HG02840 (cell line): ENCODE measurements around the gene TRAF1.

Source experiments
- ATAC-seq: cut with Tn5 transposase; IDR thresholded peaks from one replicate; pipeline ENCODE4 v1.9.1; 2021; ENCODE audit warnings: mild to moderate bottlenecking, moderate library complexity, moderate number of reproducible peaks; ENCODE audit not compliant: unreplicated experiment, low FRiP score

TRAF1 gene

DNA sequence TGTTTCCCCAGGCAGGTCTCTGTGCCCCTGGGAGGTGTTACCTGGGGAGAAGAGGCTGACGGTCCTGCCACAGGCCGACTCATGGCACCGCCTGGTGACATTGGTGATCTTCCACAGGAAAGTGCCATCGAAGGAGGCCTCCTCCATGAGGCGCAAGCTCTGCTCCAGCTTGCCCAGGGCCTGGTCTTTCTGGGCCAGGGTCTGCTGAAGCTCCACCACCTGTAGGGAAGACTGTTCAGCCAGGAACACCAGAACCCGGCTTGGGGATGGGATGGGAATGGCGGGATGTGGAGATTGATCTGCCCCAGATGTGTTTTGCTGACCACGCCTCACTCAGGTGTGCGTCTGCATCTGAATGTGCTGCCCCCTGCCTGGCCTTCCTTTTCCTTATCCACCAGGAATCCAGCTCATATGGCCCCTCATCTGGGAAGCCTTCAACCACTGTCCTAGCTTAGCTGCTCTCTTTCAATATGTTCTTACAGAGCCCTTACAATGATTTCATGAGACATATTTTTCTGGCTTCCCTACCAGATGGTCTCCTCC is 15.2 kb downstream of the TRAF1 start:
- ATAC-seq, result no peak

GRCh38 chr9:120910643-120911042 is 16.0 kb downstream of the TRAF1 start:
- ATAC-seq, result no peak

GRCh38 chr9:120909904-120910303 is 16.7 kb downstream of the TRAF1 start:
- ATAC-seq, result no peak

GRCh38 chr9:120905315-120906164 is 21.1 kb downstream of the TRAF1 start:
- no peak for ATAC-seq

GRCh38 chr9:120904978-120905301 is 21.7 kb downstream of the TRAF1 start:
- ATAC-seq, result no peak

GRCh38 chr9:120904061-120904977 is 22.3 kb downstream of the TRAF1 start:
- no peak for ATAC-seq

DNA sequence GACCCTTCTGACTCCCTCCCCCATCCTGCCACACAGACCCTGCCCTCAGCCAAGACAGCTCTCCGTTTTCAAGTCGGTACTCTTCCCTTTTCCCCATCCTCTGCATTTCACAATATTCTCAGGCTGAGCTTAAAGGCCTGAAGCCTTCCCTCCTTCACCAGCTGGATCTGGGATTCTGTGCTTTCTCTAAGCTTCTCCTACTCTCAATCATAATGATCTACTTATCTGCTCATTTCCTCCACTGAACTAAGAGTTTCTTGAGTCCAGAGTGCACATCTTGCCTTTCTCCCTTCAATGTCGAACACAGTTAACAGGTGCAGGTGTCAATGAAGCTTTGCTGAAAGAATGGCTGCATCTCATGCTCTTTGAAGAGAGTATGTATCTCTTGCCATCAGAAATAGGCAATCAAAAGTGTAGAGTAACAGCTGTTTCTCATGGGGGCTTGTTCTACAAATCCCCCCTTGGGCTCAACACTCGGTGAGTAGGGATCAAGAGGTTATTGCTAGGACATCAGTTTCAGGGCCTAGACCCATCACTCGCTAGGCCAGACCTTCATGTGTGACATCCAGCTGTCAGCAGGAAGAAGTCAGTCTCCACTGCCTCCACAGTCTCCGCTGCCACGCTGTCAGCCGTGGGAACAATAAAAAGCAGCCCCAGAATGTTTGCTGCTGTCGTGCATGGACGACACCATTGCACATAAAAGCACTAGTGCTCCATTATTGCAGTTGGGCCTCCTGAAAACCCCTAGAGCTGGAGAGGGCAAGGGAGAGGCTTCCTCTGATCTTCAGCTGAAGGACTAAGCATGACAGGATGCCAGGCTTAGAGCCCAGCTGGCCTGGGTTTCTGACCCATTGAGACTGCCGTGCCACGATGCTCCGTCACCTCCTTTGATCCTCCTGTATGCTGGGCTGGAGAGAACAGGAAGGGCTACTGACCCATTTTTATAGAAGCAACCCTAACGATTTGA is 23.7 kb downstream of the TRAF1 start:
- ATAC-seq, result no peak

DNA sequence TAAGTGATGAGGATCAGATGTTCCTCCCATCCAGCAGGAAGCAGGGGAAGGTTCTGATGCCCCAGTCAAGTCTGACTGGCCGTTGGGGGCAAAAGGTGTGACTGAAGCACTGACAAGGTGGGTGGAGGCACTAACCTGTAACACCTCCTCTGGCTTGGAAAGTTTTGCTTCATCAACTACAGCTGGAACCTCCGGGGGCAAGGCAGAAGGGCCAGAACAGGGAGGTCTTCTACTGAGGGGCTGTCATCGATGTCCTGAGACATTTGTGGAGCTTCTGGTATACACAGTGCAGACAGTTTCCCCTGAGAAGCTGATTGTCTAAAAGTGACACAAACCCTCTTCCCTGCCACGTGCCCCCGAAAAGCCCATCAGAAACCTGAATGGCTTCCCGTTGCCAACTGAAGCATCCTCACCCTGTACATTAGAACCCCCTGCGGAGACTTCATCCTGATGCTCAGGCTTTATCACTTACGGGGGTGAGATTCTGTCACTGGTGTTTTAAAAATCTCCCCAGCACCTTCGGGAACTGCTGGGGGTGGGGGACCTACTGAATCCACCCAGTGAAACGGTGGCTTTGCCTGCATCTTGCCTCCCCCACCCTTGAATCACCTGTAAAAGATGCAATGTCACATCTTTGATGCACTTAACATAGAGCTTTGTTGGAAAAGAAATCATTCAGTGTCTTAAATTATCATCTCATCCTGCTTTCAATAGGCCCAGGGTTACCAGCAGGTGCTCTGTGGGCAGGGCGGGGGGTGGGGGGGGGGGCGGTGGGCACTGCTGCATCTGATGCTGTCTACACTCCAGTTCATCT is 24.6 kb downstream of the TRAF1 start:
- ATAC-seq, result no peak

DNA sequence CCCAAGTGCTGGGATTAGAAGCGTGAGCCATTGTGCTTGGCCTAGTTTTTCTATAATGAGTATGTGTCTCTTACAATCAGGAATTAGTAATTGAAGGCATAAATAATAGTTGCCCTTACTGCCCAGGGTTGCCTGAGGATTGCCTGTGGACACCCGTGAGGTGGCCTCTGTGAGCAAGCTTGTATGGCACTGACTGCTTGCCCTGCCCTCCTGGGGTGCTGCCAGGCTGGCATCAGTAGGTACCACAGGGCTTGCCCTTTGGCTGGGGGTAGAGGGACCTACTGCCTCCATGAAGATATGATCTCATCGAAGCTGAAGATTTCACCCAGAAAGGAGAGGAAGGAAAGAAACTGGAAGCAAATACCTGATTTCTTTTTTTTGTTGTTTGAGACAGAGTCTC is 25.8 kb downstream of the TRAF1 start:
- ATAC-seq, result no peak

DNA sequence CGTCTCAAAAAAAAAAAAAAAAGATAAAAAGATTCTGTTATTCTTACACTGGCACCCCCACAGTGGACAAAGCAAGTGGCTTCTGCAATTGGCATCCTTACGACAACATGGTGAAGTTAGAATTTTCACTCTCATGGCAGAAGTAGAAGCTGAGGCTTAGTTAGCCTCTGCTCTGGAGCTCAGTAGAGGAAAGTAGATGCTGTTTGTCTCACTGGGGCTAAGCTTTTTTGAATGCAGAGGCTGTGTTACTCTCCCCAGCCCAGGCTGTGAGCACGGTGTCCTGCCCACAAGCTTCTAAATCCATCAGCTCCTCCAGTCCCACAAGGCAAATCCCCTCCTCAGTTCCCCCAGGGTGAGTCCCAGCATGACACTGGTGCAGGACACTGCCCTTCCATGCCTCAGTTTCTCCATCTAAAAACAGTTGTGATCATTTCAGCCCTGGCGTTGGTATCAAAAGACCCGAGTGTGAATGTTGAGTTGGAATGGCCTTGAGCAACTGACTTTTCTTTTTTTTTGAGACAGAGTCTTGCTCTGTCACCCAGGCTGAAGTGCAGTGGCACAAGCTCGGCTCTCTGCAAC is 27.0 kb downstream of the TRAF1 start:
- no peak for ATAC-seq

DNA sequence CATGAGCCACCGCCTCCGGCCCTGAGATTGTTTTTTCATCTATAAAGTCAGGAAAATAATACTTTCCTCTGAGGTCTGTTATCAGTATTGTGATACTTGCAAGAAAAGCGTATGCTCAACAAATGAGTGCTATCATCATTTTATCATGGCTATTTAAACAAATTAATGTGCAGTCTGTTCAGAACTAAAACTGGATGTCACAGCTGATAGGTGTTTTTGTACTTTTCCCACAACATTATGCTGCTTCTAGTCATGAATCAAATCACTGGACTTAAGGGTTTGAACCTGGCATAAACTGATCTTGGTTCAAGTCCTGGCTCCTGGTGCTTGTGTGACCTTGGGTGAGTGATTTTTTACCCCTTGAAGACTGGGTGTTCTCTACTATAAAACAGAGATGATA is 28.2 kb downstream of the TRAF1 start:
- ATAC-seq, result no peak

DNA sequence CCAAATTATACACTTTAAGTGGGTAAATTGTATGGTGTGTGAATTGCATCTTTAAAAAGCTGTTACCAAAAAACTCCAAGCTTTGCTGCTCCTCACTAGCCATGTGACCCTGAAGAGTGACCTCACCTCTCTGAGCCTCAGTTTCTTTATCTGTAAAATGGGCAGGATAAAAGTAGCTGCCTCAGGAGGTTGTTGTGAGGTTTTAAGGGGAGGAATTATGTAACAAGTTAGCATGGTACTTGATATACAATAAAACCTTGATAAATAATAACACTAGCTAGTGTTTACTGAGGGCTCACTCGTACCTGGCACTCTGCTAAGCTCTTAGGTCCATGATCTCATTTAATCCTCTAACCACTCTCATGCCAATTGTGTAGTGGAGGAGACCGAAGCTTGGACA is 30.6 kb downstream of the TRAF1 start:
- no peak for ATAC-seq

DNA sequence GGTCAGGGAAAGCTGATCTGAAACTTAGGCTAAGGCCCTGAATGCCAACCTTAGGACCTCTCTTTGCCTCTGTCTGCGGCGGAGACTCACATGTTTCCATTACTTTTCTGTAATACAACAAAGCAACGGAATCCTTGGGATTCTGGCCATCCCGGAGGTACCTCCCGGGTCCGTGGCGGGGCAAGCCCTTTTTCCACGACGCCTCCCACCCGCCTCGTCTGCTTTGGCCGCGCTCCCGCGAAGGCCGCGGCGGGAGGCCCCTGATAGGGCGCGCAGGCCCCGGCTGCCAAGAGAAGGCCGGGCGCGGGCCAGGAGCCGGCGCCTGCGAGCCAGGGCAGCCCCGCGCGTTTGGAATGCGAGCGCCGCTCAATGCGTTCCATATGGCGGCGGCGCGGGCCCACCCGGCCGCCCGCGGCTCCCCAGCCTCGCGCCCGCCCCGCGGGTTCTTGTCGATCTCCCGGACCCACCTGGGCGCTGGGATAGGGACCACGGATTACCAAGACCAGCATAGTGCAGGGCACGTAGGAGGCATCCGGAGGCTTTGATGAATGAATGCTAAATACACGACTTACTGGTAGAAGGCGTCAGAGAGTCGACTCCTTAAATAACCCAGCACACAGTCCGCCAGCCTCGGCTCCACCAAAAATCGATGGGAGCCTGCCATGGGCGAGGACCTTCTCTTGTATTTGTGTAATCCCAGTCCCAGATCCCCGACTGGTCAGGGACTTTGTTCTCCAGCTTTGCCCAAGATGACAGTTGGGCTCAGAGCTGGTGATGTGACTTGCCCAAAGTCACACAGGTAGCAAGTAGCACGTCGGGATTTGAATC is 32.1 kb downstream of the TRAF1 start:
- no peak for ATAC-seq

DNA sequence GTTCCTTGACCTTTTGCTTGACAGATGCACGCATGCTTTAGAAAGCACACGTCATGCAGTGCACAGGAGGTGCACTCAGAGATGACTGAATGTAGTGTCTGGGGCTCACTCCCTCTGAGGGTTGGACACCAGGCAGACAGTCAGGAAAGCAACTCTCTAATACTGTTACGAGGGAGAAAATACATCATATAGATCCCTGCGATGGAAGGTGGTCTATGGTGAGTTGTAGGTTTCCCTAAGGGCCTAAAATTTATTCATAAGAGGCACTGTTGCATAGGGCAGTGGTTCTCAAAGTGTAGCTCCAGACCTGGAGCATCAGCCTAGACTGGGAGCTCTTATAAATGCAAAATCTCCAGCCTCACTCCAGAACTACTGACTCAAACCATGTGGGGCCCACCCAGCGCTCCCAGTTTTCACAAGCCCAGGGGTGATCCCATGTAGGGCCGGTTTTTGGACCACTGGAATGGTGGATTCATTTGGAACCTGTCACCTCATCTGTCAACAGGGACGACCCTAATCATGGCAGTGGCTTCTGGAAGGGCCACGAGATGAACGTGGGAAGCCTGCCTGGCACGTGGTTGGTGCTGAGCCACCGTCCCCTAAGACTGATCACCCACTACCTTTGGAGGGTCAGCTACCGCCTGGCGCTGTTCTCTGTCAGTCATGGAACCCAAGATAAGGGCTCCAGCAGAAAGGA is 32.8 kb downstream of the TRAF1 start:
- no peak for ATAC-seq

- ATAC-seq, result peak; percentile 69
Measured at GRCh38 chr9:120892748-120893610, 33.6 kb downstream of the TRAF1 start.

GRCh38 chr9:120891884-120892747 is 34.5 kb downstream of the TRAF1 start:
- peak; percentile 13 for ATAC-seq
